ENCODE measurements around the gene RASEF.

DNA sequence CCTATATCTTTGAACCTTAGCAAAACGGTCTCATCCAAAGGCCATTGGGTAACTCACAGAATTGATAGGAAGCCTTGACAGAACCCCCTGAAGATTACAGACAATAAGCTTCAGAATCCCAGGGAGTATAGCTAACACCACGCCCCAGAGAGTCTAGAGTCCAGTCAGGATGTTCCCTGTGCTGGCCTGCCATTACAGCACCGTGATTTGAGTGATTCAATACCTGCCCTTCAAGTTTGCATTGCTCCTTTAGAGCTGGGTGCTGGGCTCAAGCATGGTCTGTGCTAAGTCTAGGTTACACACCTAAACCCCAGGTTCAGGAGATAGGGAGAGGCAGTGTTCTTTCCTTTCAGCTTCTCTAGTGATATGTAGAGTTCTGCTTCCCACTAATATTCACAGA lies 90.5 kb downstream of the RASEF start:
- TF ChIP-seq, protein P1, sequence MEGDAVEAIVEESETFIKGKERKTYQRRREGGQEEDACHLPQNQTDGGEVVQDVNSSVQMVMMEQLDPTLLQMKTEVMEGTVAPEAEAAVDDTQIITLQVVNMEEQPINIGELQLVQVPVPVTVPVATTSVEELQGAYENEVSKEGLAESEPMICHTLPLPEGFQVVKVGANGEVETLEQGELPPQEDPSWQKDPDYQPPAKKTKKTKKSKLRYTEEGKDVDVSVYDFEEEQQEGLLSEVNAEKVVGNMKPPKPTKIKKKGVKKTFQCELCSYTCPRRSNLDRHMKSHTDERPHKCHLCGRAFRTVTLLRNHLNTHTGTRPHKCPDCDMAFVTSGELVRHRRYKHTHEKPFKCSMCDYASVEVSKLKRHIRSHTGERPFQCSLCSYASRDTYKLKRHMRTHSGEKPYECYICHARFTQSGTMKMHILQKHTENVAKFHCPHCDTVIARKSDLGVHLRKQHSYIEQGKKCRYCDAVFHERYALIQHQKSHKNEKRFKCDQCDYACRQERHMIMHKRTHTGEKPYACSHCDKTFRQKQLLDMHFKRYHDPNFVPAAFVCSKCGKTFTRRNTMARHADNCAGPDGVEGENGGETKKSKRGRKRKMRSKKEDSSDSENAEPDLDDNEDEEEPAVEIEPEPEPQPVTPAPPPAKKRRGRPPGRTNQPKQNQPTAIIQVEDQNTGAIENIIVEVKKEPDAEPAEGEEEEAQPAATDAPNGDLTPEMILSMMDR (IDR thresholded peaks at IDR 0.05; ENCODE audit: insufficient read depth, low read length, poor library complexity, severe bottlenecking): no peak
- TF ChIP-seq EZH2phosphoT487 (conservative IDR thresholded peaks at IDR 0.05; ENCODE audit: low read length): no peak

All from SU-DHL-6 (cell line).